Mesodermal cell (in vitro differentiated cells): ENCODE data around the gene MRPL2. TPM values are rescaled to one million over a fixed set of nuclear protein-coding genes. Genes with fewer than 3 reads are reported as not detected.

Experiments used
- H3K27ac ChIP-seq: 2 replicates; pipeline ENCODE4 v1.7.0; 2013; ENCODE audit warnings: mild to moderate bottlenecking, low read depth, low read length, moderate library complexity; ENCODE audit not compliant: severe bottlenecking
- H3K36me3 ChIP-seq: 2 replicates; pipeline ENCODE4 v1.7.1; 2013; ENCODE audit warnings: mild to moderate bottlenecking, low read length, moderate library complexity; ENCODE audit not compliant: control insufficient read depth, insufficient read depth
- H3K4me1 ChIP-seq: one replicate; pipeline ENCODE4 v1.7.1; 2013; ENCODE audit warnings: mild to moderate bottlenecking, low read length; ENCODE audit not compliant: insufficient read depth, control insufficient read depth, poor library complexity, severe bottlenecking
- H3K4me3 ChIP-seq: 2 replicates; pipeline ENCODE4 v1.7.0; 2013; ENCODE audit warnings: low read length, control low read depth, mild to moderate bottlenecking; ENCODE audit not compliant: insufficient read depth, poor library complexity, severe bottlenecking; ENCODE audit errors: extremely low read depth
- H3K9me3 ChIP-seq: 2 replicates; pipeline ENCODE4 v1.7.1; 2013; ENCODE audit warnings: mild to moderate bottlenecking, low read length, moderate library complexity; ENCODE audit not compliant: control insufficient read depth
- WGBS, 2 experiments: methylation state at CpG; one replicate each; pipeline ENCODE4 v1.1.5; 2013; ENCODE audit warnings: missing lambda C conversion rate in 2 of 2; ENCODE audit not compliant: insufficient coverage in 2 of 2; 5-methylcytosine and 5-hydroxymethylcytosine counted together
- polyA plus RNA-seq, 2 experiments: library from polyadenylated mRNA; stranded (reverse); fragments of 50-300 nt; gene quantifications; one replicate each; pipeline ENCODE4 v1.2.3, GENCODE V29; 2013

Gene MRPL2
- 65.2 TPM for polyA plus RNA-seq (2013, experiment 1 of 2)
- 60.8 TPM for polyA plus RNA-seq (2013, experiment 2 of 2)

DNA sequence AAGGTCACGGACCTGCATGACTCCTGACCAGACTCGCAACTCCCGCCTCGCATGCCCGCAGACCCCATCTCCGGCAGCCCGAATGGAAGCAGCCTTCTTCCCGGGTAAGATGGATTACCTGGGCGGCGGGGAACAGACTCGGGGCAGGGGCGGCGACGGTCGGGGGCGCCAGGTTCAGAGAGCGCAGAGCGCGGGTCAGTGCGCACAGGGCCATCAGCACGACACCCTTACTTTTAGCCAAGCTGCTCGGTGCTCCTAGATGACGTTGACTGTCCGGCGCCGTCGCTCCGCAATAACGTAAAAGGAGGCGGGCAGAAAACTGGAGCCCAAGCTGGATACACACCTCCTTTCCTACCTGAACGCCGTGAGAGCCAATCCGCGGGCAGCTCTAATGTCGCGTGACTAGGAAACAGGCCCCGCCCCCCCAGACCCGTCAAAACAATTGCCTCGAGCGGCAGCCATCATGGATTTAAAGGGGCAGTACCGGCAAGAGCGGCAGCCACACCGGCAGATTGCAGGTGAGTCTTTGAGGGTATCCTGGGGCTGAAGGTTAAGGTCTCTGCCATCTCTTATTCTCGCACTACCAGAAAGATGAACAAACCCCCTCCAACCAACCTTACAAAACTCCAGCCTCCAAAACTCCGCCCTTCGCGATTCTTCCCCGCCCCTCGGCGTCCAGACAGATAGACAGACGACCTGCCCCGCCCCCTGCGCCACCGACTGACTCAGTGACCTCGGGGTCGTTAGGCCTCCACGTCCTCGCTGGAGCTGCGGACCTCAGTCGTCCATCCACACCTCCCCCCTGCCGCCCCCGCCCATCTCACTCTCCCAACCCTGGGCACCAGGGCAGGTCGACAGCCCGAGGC is at the start of gene MRPL2, which contains the start of gene KLC4:
Gene MRPL2, minus strand, starts transcription at position 267 of the 866 bp plus-strand sequence. Its CDS starts 53 bp downstream, at position 214.
Gene KLC4, plus strand, starts transcription at position 464 of the 866 bp plus-strand sequence. CDS start 1,705 bp downstream, outside the sequence.
- peaks cover 17% of the 10 kb centered on the region for H3K4me1 ChIP-seq
- peaks cover 40% of the 10 kb centered on the region for H3K36me3 ChIP-seq
- WGBS, 2 experiments = 0% methylated on average over 49 to 51 of the region's 64 CpGs
- peak within 1 kb of the TSS; percentile 79 for H3K27ac ChIP-seq
- no peaks in the 10 kb centered on the region for H3K9me3 ChIP-seq
- H3K4me3 ChIP-seq = peak within 1 kb of the TSS; percentile 65

DNA sequence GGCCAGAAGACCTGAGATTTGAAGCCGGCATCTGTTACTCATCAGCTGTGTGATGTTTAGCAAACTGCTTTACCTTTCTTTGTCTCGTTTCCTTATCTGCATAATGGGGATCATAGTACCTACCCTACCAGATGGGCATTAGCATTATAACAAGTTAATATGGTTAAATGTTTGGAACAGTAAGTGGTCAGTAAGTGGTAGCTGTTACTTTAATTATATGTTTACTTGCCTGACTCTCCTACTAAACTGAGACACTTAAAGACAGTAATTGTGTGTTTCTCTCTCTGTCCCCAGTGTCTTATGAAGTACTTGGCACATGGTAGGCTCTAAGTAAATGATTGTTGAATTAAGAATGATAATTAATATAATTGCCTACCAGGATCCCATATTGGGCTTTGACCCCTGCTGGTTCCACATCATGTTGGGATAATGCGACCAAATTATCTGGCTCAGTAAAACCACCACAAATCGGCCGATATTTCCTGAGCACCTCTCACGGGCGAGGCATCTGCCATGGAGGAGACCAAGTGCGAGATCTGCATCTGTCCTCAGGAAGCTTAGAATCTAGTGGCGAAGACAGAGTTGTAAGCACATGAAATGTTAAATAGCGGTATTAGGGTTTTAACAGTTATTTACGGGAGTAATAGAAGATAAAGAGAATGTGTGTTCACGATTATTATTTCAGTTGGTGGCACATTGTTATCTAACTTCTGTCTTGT is 48.3 kb upstream of the MRPL2 start:
- Histone ChIP-seq H3K36me3 (peaks cover 11% of the 10 kb centered on the region), H3K4me1 (no peaks in the 10 kb centered on the region), H3K4me3 (no peak overlapping the region), H3K9me3 (no peaks in the 10 kb centered on the region), H3K27ac (no peak overlapping the region)
- 93 to 96% methylated on average over 11 of the region's 12 CpGs for WGBS, 2 experiments

GRCh38 chr6:43105538-43106222 is 46.4 kb upstream of the MRPL2 start:
- peaks cover 11% of the 10 kb centered on the region for H3K36me3 ChIP-seq
- no peak overlapping the region for H3K27ac ChIP-seq
- WGBS, 2 experiments = 91 to 97% methylated on average over 4 to 5 of the region's 9 CpGs
- H3K9me3 ChIP-seq = no peaks in the 10 kb centered on the region
- H3K4me3 ChIP-seq = no peak overlapping the region
- no peaks in the 10 kb centered on the region for H3K4me1 ChIP-seq

- no peaks in the 10 kb centered on the region for H3K9me3 ChIP-seq
- peaks cover 11% of the 10 kb centered on the region for H3K36me3 ChIP-seq
- H3K27ac ChIP-seq = no peak overlapping the region
- no peak overlapping the region for H3K4me3 ChIP-seq
- WGBS, 2 experiments = 100% methylated on average over 1 of the region's 2 CpGs; no CpG with 5 or more reads in 1 of the 2 experiments
- H3K4me1 ChIP-seq = no peaks in the 10 kb centered on the region
These were observed 44.1 kb upstream of the MRPL2 start for GRCh38 chr6:43103253-43103876.

DNA sequence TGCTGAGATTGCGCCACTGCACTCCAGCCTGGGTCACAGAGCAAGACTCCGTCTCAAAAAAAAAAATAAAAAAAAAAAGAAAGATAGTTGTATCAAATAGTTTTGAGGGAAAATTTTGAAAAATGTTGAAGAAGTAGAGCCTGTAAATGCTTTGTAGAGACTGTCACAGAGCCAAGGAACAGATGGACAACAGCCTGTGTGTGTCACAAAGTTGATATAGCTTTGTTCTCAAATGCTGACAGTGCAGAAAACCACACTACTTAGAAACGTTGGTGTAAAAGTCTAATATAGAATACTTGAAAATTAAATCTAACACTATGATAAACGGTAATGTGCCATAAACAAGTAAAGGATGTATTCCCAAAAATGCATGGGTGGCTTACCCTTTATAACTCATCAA is 42.3 kb upstream of the MRPL2 start:
- peaks cover 13% of the 10 kb centered on the region for H3K4me1 ChIP-seq
- no peaks in the 10 kb centered on the region for H3K9me3 ChIP-seq
- WGBS, 2 experiments = 80 to 100% methylated on average over 1 to 2 of the region's 4 CpGs
- H3K36me3 ChIP-seq = peaks cover 3% of the 10 kb centered on the region
- H3K4me3 ChIP-seq = no peak overlapping the region
- H3K27ac ChIP-seq = no peak overlapping the region

- peak overlapping the region; percentile 81 for H3K27ac ChIP-seq
- WGBS, 2 experiments = 93 to 94% methylated on average over 2 to 3 of the region's 4 CpGs
These were observed 38.3 kb upstream of the MRPL2 start for GRCh38 chr6:43097502-43097901.

GRCh38 chr6:43097098-43097489 is 37.9 kb upstream of the MRPL2 start:
- H3K4me3 ChIP-seq = no peak overlapping the region
- whole genome bisulfite sequencing, 2 experiments = 80 to 85% methylated on average over 1 to 3 of the region's 5 CpGs
- peaks cover 40% of the 10 kb centered on the region for H3K4me1 ChIP-seq
- H3K27ac ChIP-seq = peak overlapping the region; percentile 81
- no peaks in the 10 kb centered on the region for H3K9me3 ChIP-seq
- no peaks in the 10 kb centered on the region for H3K36me3 ChIP-seq

More at GRCh38 chr6:43097502-43097901, 38.3 kb upstream of the MRPL2 start:
- Histone ChIP-seq H3K36me3 (no peaks in the 10 kb centered on the region), H3K4me1 (peaks cover 38% of the 10 kb centered on the region), H3K9me3 (no peaks in the 10 kb centered on the region), H3K4me3 (no peak overlapping the region)

DNA sequence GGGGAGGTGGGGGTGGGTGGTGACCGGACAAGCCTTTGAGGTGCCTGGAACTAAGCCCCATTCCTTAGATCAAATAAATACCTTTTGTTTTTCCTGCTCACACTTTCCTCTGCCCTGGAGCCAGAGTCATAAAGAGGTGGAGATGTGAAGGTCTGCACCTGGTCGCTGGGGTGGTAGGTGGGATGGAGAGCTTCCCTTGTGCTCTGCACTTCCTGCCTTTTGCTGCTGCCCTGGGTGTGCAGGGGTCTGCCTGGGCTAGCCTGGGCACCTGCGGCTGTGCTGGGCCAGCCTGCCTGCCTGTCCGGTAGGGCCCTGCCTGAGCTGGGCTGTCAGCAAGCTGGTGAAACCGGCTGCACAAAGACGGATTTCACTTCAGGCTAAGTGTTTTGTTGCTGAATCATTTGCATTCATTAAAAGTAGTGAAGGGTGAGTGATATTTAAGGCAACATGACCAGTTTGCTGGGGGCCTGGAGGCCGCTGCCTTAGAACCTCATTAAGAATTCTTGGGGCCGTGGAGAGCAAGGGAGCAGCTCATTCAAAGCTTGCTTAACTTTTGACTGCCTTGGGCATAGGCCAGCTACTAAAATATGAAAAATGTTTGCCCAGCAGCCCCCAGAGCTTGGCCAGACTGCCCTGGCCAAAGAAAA is 37.3 kb upstream of the MRPL2 start:
- no peaks in the 10 kb centered on the region for H3K9me3 ChIP-seq
- no peaks in the 10 kb centered on the region for H3K36me3 ChIP-seq
- 38 to 60% methylated on average over 5 to 7 of the region's 8 CpGs for WGBS, 2 experiments
- no peak overlapping the region for H3K4me3 ChIP-seq
- peaks cover 42% of the 10 kb centered on the region for H3K4me1 ChIP-seq
- H3K27ac ChIP-seq = peak overlapping the region; percentile 81

- H3K36me3 ChIP-seq = no peaks in the 10 kb centered on the region
- H3K27ac ChIP-seq = peak overlapping the region; percentile 81
- WGBS, 2 experiments = 60 to 62% methylated on average over 6 to 7 of the region's 7 CpGs
- H3K9me3 ChIP-seq = no peaks in the 10 kb centered on the region
- no peak overlapping the region for H3K4me3 ChIP-seq
- peaks cover 48% of the 10 kb centered on the region for H3K4me1 ChIP-seq
These were observed 36.7 kb upstream of the MRPL2 start for GRCh38 chr6:43095939-43096338.
